GM08714 (cell line): ENCODE measurements around the gene GATB.

ENCODE experiments used
- H3K4me3 ChIP-seq: fragments of 200-500 bp; sonication (Bioruptor generic); 2 replicates; pipeline ENCODE4 v1.5.1; 2014; ENCODE audit warnings: mild to moderate bottlenecking, low read length, inconsistent platforms
- ZNF274 ChIP-seq: IDR thresholded peaks from 2 replicates; pipeline ENCODE4 v1.6.1; 2012; ENCODE audit warnings: mild to moderate bottlenecking, low read depth, low read length

Gene GATB

GRCh38 chr4:151690164-151690870, 70.5 kb downstream of the GATB start:
- TF ChIP-seq ZNF274: no peak
- H3K4me3 ChIP-seq: no peak overlapping the region

- no peak overlapping the region for H3K4me3 ChIP-seq
Measured at GRCh38 chr4:151689211-151689991, 71.4 kb downstream of the GATB start.

GRCh38 chr4:151688785-151689043, 72.1 kb downstream of the GATB start:
- no peak for TF ChIP-seq ZNF274
- H3K4me3 ChIP-seq: no peak overlapping the region

More at GRCh38 chr4:151689211-151689991, 71.4 kb downstream of the GATB start:
- no peak for TF ChIP-seq ZNF274

GRCh38 chr4:151688003-151688784, 72.6 kb downstream of the GATB start:
- no peak for TF ChIP-seq ZNF274
- H3K4me3 ChIP-seq: no peak overlapping the region

- no peak overlapping the region for H3K4me3 ChIP-seq
- no peak for TF ChIP-seq ZNF274
Measured at GRCh38 chr4:151687021-151687640, 73.7 kb downstream of the GATB start.

GRCh38 chr4:151685303-151685702, 75.5 kb downstream of the GATB start:
- TF ChIP-seq ZNF274: no peak
- no peak overlapping the region for H3K4me3 ChIP-seq

- no peak overlapping the region for H3K4me3 ChIP-seq
- no peak for TF ChIP-seq ZNF274
Measured at GRCh38 chr4:151681085-151681484, 79.7 kb downstream of the GATB start.

- no peak overlapping the region for H3K4me3 ChIP-seq
- TF ChIP-seq ZNF274: no peak
Measured at GRCh38 chr4:151679231-151679630, 81.6 kb downstream of the GATB start.

GRCh38 chr4:151678048-151678872, 82.5 kb downstream of the GATB start:
- no peak for TF ChIP-seq ZNF274
- H3K4me3 ChIP-seq: no peak overlapping the region

GRCh38 chr4:151677193-151677592, 83.6 kb downstream of the GATB start:
- no peak overlapping the region for H3K4me3 ChIP-seq
- no peak for TF ChIP-seq ZNF274

- TF ChIP-seq ZNF274: no peak
Measured at GRCh38 chr4:151676301-151676700, 84.5 kb downstream of the GATB start.

GRCh38 chr4:151675411-151675971, 85.3 kb downstream of the GATB start:
- no peak overlapping the region for H3K4me3 ChIP-seq
- no peak for TF ChIP-seq ZNF274

More at GRCh38 chr4:151676301-151676700, 84.5 kb downstream of the GATB start:
- no peak overlapping the region for H3K4me3 ChIP-seq

- no peak for TF ChIP-seq ZNF274
- H3K4me3 ChIP-seq: no peak overlapping the region
Measured at GRCh38 chr4:151674804-151675391, 85.9 kb downstream of the GATB start.
